HG03135 (cell line): ENCODE results near the gene ZNF341.

Experiments used
- ATAC-seq: cut with Tn5 transposase; IDR thresholded peaks from one replicate; pipeline ENCODE4 v1.9.1; 2021; ENCODE audit warnings: mild to moderate bottlenecking, moderate library complexity; ENCODE audit not compliant: unreplicated experiment

ZNF341 gene

GRCh38 chr20:33701629-33702450 is 30.0 kb upstream of the ZNF341 start:
- no peak for ATAC-seq

- no peak for ATAC-seq
Observed at GRCh38 chr20:33702861-33703260, 28.9 kb upstream of the ZNF341 start.

- no peak for ATAC-seq
Observed at GRCh38 chr20:33703498-33704137, 28.2 kb upstream of the ZNF341 start.

- no peak for ATAC-seq
Observed at GRCh38 chr20:33704197-33704924, 27.4 kb upstream of the ZNF341 start.

- ATAC-seq: no peak
Observed at GRCh38 chr20:33707668-33708067, 24.1 kb upstream of the ZNF341 start.

- ATAC-seq: no peak
Observed at GRCh38 chr20:33709398-33709797, 22.4 kb upstream of the ZNF341 start.

- no peak for ATAC-seq
Observed at GRCh38 chr20:33709905-33710541, 21.8 kb upstream of the ZNF341 start.

GRCh38 chr20:33710681-33711445 is 20.9 kb upstream of the ZNF341 start:
- ATAC-seq: no peak

- ATAC-seq: no peak
Observed at GRCh38 chr20:33711446-33711738, 20.4 kb upstream of the ZNF341 start.

GRCh38 chr20:33713865-33714367 is 17.9 kb upstream of the ZNF341 start:
- no peak for ATAC-seq

- ATAC-seq: no peak
Observed at GRCh38 chr20:33716498-33716897, 15.3 kb upstream of the ZNF341 start.

GRCh38 chr20:33719277-33719988 is 12.4 kb upstream of the ZNF341 start:
- ATAC-seq: no peak

GRCh38 chr20:33719989-33720709 is 11.6 kb upstream of the ZNF341 start, which contains the start of gene PXMP4:
Gene PXMP4, minus strand, starts transcription at chr20:33720310. Its CDS starts 103 bp downstream, at chr20:33720207.
- ATAC-seq: peak; percentile 94

GRCh38 chr20:33721391-33722140 is 10.2 kb upstream of the ZNF341 start:
- ATAC-seq: no peak

GRCh38 chr20:33724439-33725094 is 7.2 kb upstream of the ZNF341 start:
- ATAC-seq: no peak

GRCh38 chr20:33725607-33726264 is 6.1 kb upstream of the ZNF341 start:
- ATAC-seq: no peak

- no peak for ATAC-seq
Observed at GRCh38 chr20:33727115-33727479, 4.7 kb upstream of the ZNF341 start.
